Activated CD8-positive, alpha-beta memory T cell treated with anti-CD3 and anti-CD28 coated beads for 36 hours (primary cell): ENCODE measurements around the gene SEC24C. TPM values are rescaled to one million over a fixed set of nuclear protein-coding genes. Genes with fewer than 3 reads are reported as not detected.

Experiments used
- CTCF ChIA-PET: fragments of 350-600 bp; sonication (Branson Sonifier 250); formaldehyde crosslinking; loops from one replicate; lab custom pipeline; 2021; ENCODE audit warnings: antibody characterized with exemption; lab: Charles Lee
- POLR2A ChIA-PET: fragments of 350-600 bp; sonication (Branson Sonifier 250); formaldehyde crosslinking; loops from one replicate; lab custom pipeline; 2021; ENCODE audit warnings: antibody characterized with exemption; lab: Charles Lee
- total RNA-seq, 2 experiments: library from RNA; stranded (reverse); gene quantifications; one replicate each; pipeline ENCODE4 v1.2.3, GENCODE V29; 2021

The SEC24C gene
- total RNA-seq, 2 experiments from 2014 or later, result 89.0 to 89.9 TPM

- ChIA-PET POLR2A (no interaction called here), CTCF (interaction anchor here (2.9 kb wide), 1 partner anchor 10 kb away, joined by 13 read pairs; a partner anchor contains a TSS)
Measured at GRCh38 chr10:73782749-73783085, 38.5 kb downstream of the SEC24C start.

- CTCF ChIA-PET, result interaction anchor here (0.9 to 1.7 kb wide), 3 partner anchors 10 to 94 kb away, joined by 3 to 4 read pairs (median 4); no protein-coding TSS in a partner anchor
- POLR2A ChIA-PET, result interaction anchor here (1.2 to 2.0 kb wide), 3 partner anchors 10 to 25 kb away, joined by 7 to 10 read pairs (median 9); no protein-coding TSS in a partner anchor
Measured at GRCh38 chr10:73785211-73785720, 41.1 kb downstream of the SEC24C start, which contains the start of gene ZSWIM8. Gene ZSWIM8, plus strand, starts transcription at chr10:73785606. Its CDS starts 273 bp downstream, at chr10:73785879.

GRCh38 chr10:73785721-73786511, 41.7 kb downstream of the SEC24C start:
- ChIA-PET CTCF (interaction anchor here (0.9 to 1.7 kb wide), 4 partner anchors 10 to 93 kb away, joined by 3 to 4 read pairs (median 4); no protein-coding TSS in a partner anchor), POLR2A (interaction anchor here (0.7 to 2.0 kb wide), 5 partner anchors 9 to 639 kb away, joined by 4 to 10 read pairs (median 7); no protein-coding TSS in a partner anchor)

- ChIA-PET CTCF (interaction anchor here (1.3 kb wide), 2 partner anchors 9 to 56 kb away, joined by 3 to 4 read pairs; no protein-coding TSS in a partner anchor), POLR2A (interaction anchor here (0.7 to 2.0 kb wide), 4 partner anchors 13 to 638 kb away, joined by 4 to 10 read pairs (median 7); no protein-coding TSS in a partner anchor)
Measured at GRCh38 chr10:73786512-73786885, 42.3 kb downstream of the SEC24C start.

- POLR2A ChIA-PET, result interaction anchor here (0.6 to 2.0 kb wide), 5 partner anchors 14 to 709 kb away, joined by 3 to 10 read pairs (median 4); no protein-coding TSS in a partner anchor
- CTCF ChIA-PET, result interaction anchor here (1.3 kb wide), 1 partner anchor 57 kb away, joined by 4 read pairs; no protein-coding TSS in a partner anchor
Measured at GRCh38 chr10:73787031-73787800, 43.0 kb downstream of the SEC24C start.

- ChIA-PET CTCF (interaction anchor here (1.2 to 1.3 kb wide), 2 partner anchors 10 to 17 kb away, joined by 3 read pairs; no protein-coding TSS in a partner anchor), POLR2A (interaction anchor here (0.5 to 0.6 kb wide), 2 partner anchors 10 to 387 kb away, joined by 3 to 4 read pairs; no protein-coding TSS in a partner anchor)
Measured at GRCh38 chr10:73788864-73789658, 44.9 kb downstream of the SEC24C start.

GRCh38 chr10:73789659-73790055, 45.5 kb downstream of the SEC24C start:
- ChIA-PET POLR2A (interaction anchor here (0.5 to 0.6 kb wide), 2 partner anchors 10 to 387 kb away, joined by 3 to 4 read pairs; no protein-coding TSS in a partner anchor), CTCF (interaction anchor here (1.2 kb wide), 1 partner anchor 11 kb away, joined by 3 read pairs; no protein-coding TSS in a partner anchor)

GRCh38 chr10:73790886-73791625, 46.9 kb downstream of the SEC24C start:
- ChIA-PET CTCF (no interaction called here), POLR2A (no interaction called here)

GRCh38 chr10:73791871-73792400, 47.8 kb downstream of the SEC24C start:
- CTCF ChIA-PET, result no interaction called here

GRCh38 chr10:73793456-73793855, 49.3 kb downstream of the SEC24C start:
- POLR2A ChIA-PET, result no interaction called here
- CTCF ChIA-PET, result no interaction called here

More at GRCh38 chr10:73791871-73792400, 47.8 kb downstream of the SEC24C start:
- POLR2A ChIA-PET, result interaction anchor here (0.6 to 0.7 kb wide), 2 partner anchors 11 to 12 kb away, joined by 3 to 8 read pairs; no protein-coding TSS in a partner anchor

GRCh38 chr10:73795491-73795890, 51.3 kb downstream of the SEC24C start:
- ChIA-PET CTCF (interaction anchor here (0.8 to 1.3 kb wide), 2 partner anchors 10 to 26 kb away, joined by 3 to 5 read pairs; partner anchors contain the start of gene ZSWIM8), POLR2A (interaction anchor here (0.6 to 2.2 kb wide), 2 partner anchors 10 to 19 kb away, joined by 7 read pairs; partner anchors contain the start of gene ZSWIM8)

- ChIA-PET POLR2A (interaction anchor here (2.2 kb wide), 1 partner anchor 10 kb away, joined by 7 read pairs; the partner anchor contains the start of gene ZSWIM8), CTCF (interaction anchor here (0.8 to 1.3 kb wide), 2 partner anchors 10 to 27 kb away, joined by 3 to 5 read pairs; partner anchors contain the start of gene ZSWIM8)
Measured at GRCh38 chr10:73796035-73796434, 51.9 kb downstream of the SEC24C start.

- POLR2A ChIA-PET, result no interaction called here
- CTCF ChIA-PET, result no interaction called here
Measured at GRCh38 chr10:73796766-73797165, 52.6 kb downstream of the SEC24C start.

GRCh38 chr10:73797324-73798025, 53.3 kb downstream of the SEC24C start:
- CTCF ChIA-PET, result no interaction called here
- POLR2A ChIA-PET, result interaction anchor here (1.0 kb wide), 1 partner anchor 13 kb away, joined by 3 read pairs; no protein-coding TSS in a partner anchor

GRCh38 chr10:73798087-73798486, 53.9 kb downstream of the SEC24C start:
- ChIA-PET POLR2A (interaction anchor here (1.0 kb wide), 1 partner anchor 12 kb away, joined by 3 read pairs; no protein-coding TSS in a partner anchor), CTCF (no interaction called here)
